Mesodermal cell (in vitro differentiated cells): Measurements from ENCODE around the gene CELF4.

Experiments
- H3K27ac ChIP-seq: 2 replicates; pipeline ENCODE4 v1.7.0; 2013; ENCODE audit warnings: mild to moderate bottlenecking, low read depth, low read length, moderate library complexity; ENCODE audit not compliant: severe bottlenecking
- H3K36me3 ChIP-seq: 2 replicates; pipeline ENCODE4 v1.7.1; 2013; ENCODE audit warnings: mild to moderate bottlenecking, low read length, moderate library complexity; ENCODE audit not compliant: control insufficient read depth, insufficient read depth
- H3K4me1 ChIP-seq: one replicate; pipeline ENCODE4 v1.7.1; 2013; ENCODE audit warnings: mild to moderate bottlenecking, low read length; ENCODE audit not compliant: insufficient read depth, control insufficient read depth, poor library complexity, severe bottlenecking
- H3K4me3 ChIP-seq: 2 replicates; pipeline ENCODE4 v1.7.0; 2013; ENCODE audit warnings: low read length, control low read depth, mild to moderate bottlenecking; ENCODE audit not compliant: insufficient read depth, poor library complexity, severe bottlenecking; ENCODE audit errors: extremely low read depth
- H3K9me3 ChIP-seq: 2 replicates; pipeline ENCODE4 v1.7.1; 2013; ENCODE audit warnings: mild to moderate bottlenecking, low read length, moderate library complexity; ENCODE audit not compliant: control insufficient read depth
- WGBS, 2 experiments: methylation state at CpG; one replicate each; pipeline ENCODE4 v1.1.5; 2013; ENCODE audit warnings: missing lambda C conversion rate in 2 of 2; ENCODE audit not compliant: insufficient coverage in 2 of 2; 5-methylcytosine and 5-hydroxymethylcytosine counted together

Gene CELF4

DNA sequence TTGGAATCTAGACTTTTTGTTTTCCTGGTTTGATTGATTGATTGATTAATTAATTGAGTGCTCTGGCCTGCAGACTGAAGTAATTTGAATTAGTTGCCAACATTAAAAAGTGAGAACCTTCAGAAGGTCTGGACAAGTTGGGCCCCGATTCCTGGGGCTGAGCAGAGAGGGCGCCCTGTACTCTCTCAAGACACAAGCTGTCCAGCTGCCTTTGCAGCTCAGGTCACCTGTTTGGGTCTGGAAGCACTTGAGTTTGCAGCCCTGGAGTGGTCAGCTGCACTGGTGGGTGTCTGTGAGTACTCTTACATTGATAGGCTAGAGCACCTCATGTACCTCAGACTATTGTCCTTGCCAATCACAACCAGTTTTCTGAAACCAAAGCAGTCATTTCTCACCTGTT lies 22.7 kb upstream of the CELF4 start:
- Histone ChIP-seq H3K9me3 (peaks cover 6% of the 10 kb centered on the region), H3K27ac (no peak overlapping the region), H3K4me3 (no peak overlapping the region), H3K36me3 (no peaks in the 10 kb centered on the region), H3K4me1 (no peaks in the 10 kb centered on the region)
- WGBS, 2 experiments: 94 to 100% methylated on average over 2 of the region's 2 CpGs

GRCh38 chr18:37586656-37587225 lies 21.1 kb upstream of the CELF4 start:
- no peak overlapping the region for H3K4me3 ChIP-seq
- peak overlapping the region; percentile 23 for H3K27ac ChIP-seq
- peaks cover 6% of the 10 kb centered on the region for H3K9me3 ChIP-seq
- H3K36me3 ChIP-seq: no peaks in the 10 kb centered on the region
- WGBS, 2 experiments: 92 to 93% methylated on average over 5 of the region's 8 CpGs
- H3K4me1 ChIP-seq: no peaks in the 10 kb centered on the region

GRCh38 chr18:37584952-37585695 lies 19.5 kb upstream of the CELF4 start:
- H3K27ac ChIP-seq: no peak overlapping the region
- no peaks in the 10 kb centered on the region for H3K9me3 ChIP-seq
- no peak overlapping the region for H3K4me3 ChIP-seq
- H3K4me1 ChIP-seq: no peaks in the 10 kb centered on the region
- no peaks in the 10 kb centered on the region for H3K36me3 ChIP-seq
- WGBS, 2 experiments: 65 to 80% methylated on average over 4 to 6 of the region's 7 CpGs

GRCh38 chr18:37584217-37584616 lies 18.6 kb upstream of the CELF4 start:
- H3K27ac ChIP-seq: no peak overlapping the region
- no peaks in the 10 kb centered on the region for H3K4me1 ChIP-seq
- H3K4me3 ChIP-seq: no peak overlapping the region
- 40 to 100% methylated on average over 1 to 2 of the region's 3 CpGs for WGBS, 2 experiments
- no peaks in the 10 kb centered on the region for H3K36me3 ChIP-seq
- no peaks in the 10 kb centered on the region for H3K9me3 ChIP-seq

DNA sequence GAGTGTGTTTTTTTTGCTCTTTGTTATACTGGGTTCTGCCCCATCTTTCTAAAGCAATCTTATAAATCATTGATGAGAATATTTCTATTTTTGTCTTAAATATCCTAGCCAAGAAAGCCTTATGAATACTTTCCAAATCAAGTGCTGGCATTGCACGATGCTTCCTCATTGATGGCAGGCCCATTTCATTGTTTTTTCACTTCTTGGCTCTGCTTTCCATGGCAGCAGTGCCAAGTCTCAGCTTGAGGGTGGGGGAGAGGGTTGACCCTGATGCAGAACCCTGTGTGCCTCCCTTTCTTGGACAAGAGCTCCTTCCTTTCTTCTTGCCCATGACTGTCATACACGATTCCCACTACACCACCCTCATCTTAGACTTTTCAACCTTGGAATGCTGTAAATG lies 16.7 kb upstream of the CELF4 start:
- Histone ChIP-seq H3K27ac (no peak overlapping the region), H3K4me1 (peaks cover 5% of the 10 kb centered on the region), H3K36me3 (no peaks in the 10 kb centered on the region), H3K9me3 (no peaks in the 10 kb centered on the region), H3K4me3 (no peak overlapping the region)
- 100% methylated on average over 1 of the region's 2 CpGs; no CpG with 5 or more reads in 1 of the 2 experiments for WGBS, 2 experiments

- 65 to 84% methylated on average over 2 to 3 of the region's 14 CpGs for WGBS, 2 experiments
- Histone ChIP-seq H3K27ac (no peak overlapping the region), H3K36me3 (no peaks in the 10 kb centered on the region), H3K9me3 (no peaks in the 10 kb centered on the region), H3K4me1 (peaks cover 11% of the 10 kb centered on the region), H3K4me3 (no peak overlapping the region)
Observed at GRCh38 chr18:37578886-37579513, 13.4 kb upstream of the CELF4 start.

- whole genome bisulfite sequencing, 2 experiments: 19 to 33% methylated on average over 4 of the region's 6 CpGs
- Histone ChIP-seq H3K4me3 (no peak overlapping the region), H3K36me3 (no peaks in the 10 kb centered on the region), H3K27ac (no peak overlapping the region), H3K9me3 (no peaks in the 10 kb centered on the region), H3K4me1 (peaks cover 11% of the 10 kb centered on the region)
Observed at GRCh38 chr18:37578182-37578678, 12.6 kb upstream of the CELF4 start.

DNA sequence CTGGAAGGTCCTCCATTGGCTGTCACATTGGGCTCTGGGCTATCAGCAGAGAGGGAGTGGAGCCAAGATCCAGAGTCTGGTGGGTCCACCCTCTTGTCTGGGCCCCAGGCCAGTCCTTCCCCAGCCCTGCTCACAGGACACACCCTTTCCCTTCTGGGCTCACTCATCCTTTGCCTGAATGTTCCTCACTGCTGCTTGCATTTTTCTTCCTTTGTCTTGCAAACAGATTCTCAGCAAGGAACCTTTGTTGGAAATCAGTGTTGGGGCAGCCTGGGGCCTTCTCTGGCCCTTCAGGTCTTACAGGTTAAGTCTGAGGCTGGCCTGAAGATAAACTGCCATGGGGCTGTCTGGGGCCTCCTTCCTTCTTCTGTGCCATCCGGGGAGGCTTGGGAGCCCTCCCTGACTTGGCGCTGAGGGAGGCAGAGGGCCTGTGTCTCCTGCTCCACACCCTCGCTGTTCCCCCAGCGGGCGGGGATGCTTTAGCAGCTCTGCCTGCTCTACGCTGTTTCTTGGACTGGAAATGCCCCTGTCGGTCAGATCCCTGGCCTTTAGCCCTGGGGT lies 11.5 kb upstream of the CELF4 start:
- Histone ChIP-seq H3K4me1 (peaks cover 11% of the 10 kb centered on the region), H3K36me3 (no peaks in the 10 kb centered on the region), H3K4me3 (no peak overlapping the region), H3K27ac (no peak overlapping the region), H3K9me3 (no peaks in the 10 kb centered on the region)
- WGBS, 2 experiments: 38 to 39% methylated on average over 5 to 7 of the region's 7 CpGs

DNA sequence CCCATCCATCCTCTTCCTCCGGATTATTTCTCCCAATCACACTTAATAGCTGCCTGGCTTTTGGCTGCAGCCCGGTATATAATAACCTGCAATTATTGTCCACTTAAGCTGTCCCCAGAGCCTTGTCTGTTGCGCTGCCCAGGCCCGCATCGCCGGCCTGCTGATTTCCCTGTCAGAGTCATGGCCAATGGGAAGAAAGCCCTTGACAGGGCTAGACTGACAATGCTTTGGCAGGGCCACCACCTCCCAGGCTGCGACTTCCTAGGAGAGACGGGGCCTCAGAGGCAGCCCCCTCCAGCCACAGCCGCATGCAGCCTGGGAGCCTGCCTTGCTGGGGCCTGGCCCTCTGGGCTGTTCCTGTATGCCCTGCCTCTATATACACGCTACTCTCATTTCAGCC lies 10.0 kb upstream of the CELF4 start:
- Histone ChIP-seq H3K4me1 (peaks cover 11% of the 10 kb centered on the region), H3K27ac (no peak overlapping the region)
- 81 to 84% methylated on average over 10 of the region's 10 CpGs for WGBS, 2 experiments

DNA sequence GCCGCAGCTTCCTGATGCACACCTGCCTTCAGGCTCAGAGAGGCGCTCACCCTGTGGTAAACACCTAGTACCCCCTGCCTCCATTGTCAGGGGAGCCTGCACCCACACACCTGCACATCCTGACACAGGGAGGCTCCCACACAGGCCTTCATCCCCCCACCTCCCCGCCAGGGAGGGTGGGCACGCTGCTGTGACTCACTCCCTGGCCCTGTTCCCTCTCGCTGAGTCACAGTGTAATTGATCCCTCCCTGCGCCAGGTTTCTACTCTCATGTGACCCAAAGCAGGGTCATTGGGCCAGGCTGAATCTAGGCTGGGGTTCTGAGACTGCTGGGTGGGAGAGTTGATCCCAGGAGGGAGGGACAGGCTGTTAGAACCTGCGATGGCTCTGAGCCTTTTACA lies 8.5 kb upstream of the CELF4 start:
- Histone ChIP-seq H3K27ac (no peak overlapping the region), H3K4me3 (no peak overlapping the region), H3K4me1 (peaks cover 11% of the 10 kb centered on the region), H3K9me3 (no peaks in the 10 kb centered on the region), H3K36me3 (no peaks in the 10 kb centered on the region)
- 70 to 90% methylated on average over 5 of the region's 7 CpGs for WGBS, 2 experiments

More for the DNA sequence above, 10.0 kb upstream of the CELF4 start:
- Histone ChIP-seq H3K4me3 (no peak overlapping the region), H3K36me3 (no peaks in the 10 kb centered on the region), H3K9me3 (no peaks in the 10 kb centered on the region)
